Stimulated activated CD4-positive, alpha-beta T cell treated with anti-CD3 and anti-CD28 coated beads, Interleukin-15, amount 100 ng/mL, for 1 hour (primary cell): ENCODE measurements around the gene RAPH1.
"Not testable (repeated sequence)": the region's sequence is repeated elsewhere in the genome, so short reads cannot be mapped to it uniquely, and the experiment has no call there.

Source experiments
- DNase-seq, 2 donors: peaks; one replicate each; pipeline ENCODE4 v3.0.0-alpha.2; 2020; ENCODE audit warnings: low read depth in 1 of 2, low spot score in 1 of 2

The RAPH1 gene

DNA sequence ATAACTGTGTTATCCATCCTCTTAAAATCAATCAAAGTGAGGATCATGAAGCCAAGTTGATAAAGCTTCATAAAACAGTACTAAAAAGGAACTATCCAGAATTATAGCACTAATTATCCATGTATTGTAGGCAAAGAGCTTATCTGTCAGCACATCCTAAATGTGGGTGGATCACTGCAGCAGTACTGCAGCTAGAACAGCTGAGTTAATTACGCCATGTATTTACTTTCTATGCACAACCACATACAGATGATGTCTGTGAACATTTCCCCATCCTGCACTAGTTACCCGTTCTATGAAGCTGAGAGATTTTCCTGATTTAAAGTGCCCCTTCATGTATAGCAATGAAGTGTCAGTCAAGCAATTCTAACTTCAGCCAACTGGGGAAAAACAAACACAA is 96.6 kb downstream of the RAPH1 start:
- DNase-seq = no peak

DNA sequence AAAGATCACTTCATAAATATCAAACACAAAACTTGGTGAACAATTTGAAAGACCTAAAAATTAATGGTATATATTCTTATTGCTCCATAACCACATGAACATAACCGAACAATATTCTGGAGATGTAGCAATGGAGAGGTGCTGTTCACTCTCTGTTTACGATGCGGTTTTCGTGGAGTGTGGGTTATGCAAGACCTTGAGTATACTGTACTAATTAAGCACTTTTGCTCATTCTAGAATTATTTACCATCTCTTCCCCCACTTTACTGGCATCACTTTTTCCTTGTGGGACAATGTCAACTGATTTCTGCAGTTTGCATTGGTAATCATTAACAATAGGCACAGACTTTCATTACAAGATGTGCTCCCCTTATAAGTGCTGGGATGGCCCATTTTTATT is 97.6 kb downstream of the RAPH1 start:
- no peak for DNase-seq

DNA sequence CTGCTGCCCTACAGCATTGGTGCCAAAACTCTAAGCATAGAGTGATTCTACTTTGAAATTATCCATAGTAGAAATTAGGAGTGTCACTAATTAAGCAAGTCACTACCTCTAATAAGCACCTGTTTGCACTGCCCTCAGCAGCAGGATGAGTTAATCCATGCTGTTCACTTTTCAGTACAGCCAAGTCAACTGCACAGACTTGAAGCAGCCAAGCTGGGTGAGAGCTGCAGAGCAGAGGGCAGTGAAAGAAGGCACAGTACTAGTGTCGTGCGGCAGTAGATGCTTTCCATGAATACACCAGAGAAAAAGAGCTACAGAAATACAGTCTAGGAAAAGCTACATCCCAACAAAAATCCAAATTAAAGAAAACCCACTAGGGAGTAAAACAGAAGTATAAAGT is 98.6 kb downstream of the RAPH1 start:
- no peak for DNase-seq

DNA sequence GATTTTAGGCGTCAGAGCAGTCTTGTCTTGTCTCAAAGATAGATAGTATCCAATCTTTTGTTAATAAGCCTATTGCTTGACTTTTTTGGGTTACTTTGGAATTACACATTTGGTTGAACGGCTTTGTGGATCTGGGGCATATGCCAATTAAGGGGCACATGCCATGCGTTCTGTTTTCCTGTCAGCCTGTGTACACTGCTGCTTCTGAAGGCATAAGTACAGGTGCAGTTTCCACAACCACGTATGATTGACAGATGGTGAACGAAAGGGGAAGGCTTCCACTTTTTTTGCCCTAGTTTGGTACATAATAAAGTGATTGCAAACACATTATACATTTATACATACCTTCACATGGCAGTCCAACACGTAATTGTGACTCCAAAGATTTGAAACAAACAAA is 102.3 kb downstream of the RAPH1 start:
- DNase-seq = no peak

DNA sequence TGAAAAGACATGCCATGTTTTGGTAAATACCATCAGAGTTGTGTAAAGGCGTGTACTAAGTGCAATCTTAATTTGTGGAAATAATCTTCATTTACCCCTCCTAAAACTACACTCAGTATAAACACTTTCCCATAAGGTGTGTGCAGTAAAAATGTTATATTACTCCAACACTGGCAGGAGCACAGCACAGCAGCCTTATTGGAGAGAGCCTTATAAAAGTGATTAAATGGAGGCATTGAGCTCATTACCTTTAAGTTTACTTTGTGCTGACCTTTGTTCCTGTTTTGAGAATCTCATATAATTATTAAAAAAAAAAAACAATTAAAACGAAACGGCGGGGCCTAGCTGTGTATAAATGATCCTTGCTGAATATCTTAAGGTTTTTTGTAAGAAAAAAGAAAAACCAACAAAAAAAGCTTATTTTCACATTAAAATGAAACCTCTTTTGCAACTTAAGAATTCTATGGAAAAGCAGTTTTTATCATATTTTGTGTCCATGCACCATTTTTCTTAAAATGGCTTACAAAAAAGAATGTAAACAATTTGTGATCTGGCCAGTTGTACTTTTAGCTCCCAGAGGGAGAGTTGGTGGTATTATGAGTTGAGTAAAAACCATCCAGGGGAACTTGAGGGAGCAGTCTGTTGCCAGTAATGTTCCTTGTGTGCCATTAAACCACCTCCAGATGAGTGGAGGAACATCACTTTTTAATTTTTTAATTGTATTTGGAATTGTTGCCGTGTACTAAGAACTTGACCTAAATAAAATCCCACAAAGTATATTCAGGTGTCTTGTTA is 103.5 kb downstream of the RAPH1 start:
- no peak for DNase-seq

DNA sequence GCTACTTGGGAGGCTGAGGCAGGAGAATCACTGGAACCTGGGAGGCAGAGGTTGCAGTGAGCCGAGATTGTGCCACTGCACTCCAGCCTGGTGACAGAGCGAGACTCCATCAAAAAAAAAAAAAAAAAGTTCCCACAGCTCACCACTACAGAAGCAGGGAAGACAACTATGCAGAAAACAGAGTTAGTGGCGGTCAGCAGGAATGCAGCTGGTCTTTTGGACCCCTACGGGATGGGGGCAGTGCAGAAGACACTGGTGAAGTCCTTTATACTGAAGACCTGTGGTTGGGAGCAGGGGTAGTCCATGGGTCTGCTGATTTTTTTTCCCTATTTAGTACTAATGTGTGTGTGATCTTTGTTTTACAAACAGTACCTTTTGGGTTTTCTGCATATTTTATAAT is 105.5 kb downstream of the RAPH1 start:
- DNase-seq = not testable (repeated sequence)

DNA sequence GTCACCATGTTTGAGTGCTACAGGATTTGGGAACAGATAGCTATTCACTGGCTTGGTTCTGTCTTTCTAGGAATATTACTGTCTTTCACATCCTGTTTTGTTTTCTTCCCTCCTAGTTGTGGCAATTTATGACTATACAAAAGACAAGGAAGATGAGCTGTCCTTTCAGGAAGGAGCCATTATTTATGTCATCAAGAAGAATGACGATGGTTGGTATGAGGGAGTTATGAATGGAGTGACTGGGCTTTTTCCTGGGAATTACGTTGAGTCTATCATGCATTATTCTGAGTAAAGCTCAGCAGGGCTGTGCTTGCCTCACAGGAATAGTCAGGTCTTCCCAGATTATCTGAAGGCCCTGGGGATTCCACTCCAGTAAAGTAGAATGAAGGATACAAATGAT is 108.0 kb downstream of the RAPH1 start:
- no peak for DNase-seq

DNA sequence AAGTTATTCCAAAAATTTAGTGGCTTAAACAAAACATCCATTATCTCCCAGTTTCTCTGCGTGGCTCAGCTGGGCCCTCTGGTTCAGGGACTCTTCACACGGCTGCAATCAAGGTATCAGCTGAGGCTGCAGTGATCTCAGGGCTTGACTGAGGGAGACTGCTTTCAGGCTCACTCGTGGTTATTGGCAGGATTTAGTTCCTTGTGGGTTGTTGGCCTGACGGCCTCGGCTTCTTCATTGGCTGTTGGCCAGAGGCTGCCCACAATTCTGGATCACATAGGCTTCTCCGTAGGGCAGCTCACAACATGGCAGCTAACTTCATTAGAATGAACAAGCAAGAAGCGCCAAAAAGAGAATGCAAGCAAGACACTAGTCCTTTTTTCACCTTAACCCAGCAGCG is 116.8 kb downstream of the RAPH1 start:
- no peak for DNase-seq

DNA sequence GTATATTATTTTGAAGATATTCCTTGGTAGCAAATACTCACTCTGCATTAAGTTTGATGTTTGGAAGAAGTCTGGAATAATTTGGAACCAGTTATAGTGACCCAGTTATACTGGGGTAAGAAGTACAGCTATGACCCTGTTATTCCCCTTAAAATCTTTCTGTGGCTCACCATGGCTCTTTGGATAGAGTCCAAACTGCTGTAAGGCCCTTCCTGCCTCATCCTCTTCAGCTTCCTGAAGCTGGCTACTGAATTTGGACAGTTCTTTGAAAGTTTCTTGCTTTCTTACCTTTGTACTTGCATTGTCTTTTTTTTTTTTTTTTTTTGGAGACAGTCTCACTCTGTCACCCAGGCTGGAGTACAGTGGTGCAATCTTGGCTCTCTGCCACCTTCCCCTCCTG is 121.3 kb downstream of the RAPH1 start:
- DNase-seq = no peak

DNA sequence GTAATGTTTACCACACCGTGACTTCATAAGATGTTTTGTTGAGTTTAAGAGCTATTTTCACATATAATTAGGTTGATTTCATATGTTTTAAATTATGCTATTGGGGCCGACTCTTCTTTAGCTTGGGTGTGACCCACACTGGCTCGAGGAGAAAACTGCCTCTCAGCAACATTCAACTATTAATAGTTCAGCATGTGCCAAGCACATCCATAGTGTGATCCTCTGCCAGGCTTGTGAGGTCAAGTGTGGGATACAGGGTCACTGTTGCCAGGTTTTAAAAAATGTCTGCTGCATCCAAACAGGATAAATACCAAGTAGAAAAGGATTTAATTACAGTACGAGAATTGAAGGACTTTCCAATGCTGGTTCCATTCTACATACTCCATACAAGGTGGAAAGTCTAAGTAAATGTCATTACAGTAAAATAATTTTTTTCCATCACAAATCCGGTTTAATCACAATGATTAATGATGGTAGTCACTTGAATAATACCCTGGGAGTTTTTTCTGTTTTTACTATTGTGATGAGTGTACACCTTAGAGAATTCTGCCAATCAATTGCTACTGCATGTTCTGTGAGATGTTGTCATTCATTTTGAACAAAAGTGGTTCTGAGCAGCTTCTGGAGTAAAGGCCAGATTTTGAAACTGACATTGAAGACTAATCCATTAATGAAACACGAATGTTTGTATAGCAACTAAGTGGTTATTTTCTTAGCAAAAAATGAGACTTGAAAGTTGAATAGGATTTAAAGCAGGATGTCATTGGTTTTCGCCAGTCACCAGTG is 122.4 kb downstream of the RAPH1 start:
- no peak for DNase-seq

DNA sequence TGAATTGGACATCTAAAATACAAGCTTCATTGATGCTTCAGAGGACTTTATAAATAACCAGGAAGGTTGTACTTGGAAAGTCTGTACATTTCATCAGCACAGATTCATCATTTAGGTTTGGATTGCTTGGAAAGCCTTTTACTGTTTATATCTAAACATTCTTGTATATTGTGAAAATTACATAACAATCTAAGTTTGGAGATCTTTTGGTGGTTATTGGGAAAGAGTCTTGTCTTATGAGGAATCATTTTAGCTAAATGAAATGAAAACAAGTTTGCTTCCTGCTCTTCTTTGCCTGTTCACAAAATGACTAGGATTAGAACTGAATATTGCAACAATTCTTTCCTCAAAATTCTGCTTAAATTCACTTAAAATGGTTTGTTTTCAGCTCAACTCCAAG is 127.6 kb downstream of the RAPH1 start:
- no peak for DNase-seq

DNA sequence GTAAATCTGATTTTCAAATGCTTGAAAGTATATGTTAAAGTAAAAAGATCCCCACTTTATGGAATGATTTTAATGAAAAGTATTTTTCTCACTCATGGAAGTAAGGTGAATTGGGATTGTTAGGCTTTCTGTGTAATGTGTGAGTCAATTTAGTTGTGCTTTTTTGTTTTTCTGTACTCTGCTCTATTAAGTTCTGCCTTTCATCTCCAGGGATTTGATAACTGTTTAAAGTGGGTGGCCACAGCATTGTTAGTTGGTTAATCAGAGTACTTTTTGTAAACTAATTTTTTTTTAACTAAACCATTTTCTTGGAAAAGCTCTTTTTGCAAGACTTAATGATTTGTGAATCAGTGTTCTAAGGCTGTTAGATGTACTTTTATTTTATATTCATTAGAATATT is 130.1 kb downstream of the RAPH1 start:
- DNase-seq = no peak

DNA sequence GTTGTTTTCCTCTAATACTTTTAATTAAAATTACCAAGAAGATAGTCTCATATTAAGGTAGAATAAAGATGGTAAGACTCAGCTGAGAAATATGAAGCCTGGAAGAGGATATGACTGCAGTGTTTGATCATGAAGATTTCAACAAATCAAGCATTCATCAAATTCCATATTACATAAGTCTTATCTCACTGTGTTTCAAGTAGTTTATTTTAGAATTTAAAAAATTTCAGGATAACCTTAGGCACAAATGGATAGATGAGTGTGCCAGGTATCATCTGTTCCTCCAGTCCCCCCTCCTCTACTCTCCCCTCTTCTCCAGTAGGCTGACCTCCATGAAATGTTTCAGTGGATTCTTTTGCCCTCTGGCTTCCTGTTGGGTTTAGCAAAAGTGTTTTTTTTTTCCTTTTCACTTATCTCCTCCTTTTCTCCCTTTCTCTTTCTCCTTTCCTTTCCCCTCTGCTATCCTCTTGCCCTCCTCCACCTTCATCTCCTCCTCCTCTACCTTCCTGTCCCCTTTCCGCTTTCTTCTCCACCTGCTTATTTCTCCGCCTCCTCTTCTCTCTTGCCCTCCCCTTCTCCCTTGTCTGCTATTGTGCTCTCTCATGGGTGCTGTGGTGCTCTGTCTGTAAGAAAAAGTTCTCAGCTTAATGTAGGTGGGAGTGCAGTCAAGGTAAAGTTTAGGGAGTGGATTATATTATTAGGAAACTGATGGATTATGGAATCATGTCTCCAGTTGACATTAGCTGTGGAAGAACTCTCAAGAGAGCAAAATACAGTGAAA is 134.1 kb downstream of the RAPH1 start:
- no peak for DNase-seq

DNA sequence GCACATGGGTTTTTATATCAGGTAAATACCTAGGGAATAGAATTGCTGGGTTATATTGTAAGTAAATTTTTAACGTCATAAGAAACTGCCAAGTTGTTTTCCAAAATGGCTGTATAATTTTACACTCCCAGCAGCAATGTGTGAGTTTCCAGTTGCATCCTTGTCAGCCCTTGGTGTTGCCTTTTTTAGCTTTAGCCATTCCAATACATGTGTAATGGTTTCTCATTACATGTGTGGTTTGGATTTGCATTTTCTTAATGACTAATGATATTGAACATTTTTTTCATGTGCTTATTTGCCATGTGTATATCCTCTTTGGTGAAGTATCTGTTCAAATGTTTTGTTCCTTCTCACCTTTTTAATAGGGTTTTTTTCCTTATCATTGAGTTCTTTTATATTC is 136.1 kb downstream of the RAPH1 start:
- no peak for DNase-seq

DNA sequence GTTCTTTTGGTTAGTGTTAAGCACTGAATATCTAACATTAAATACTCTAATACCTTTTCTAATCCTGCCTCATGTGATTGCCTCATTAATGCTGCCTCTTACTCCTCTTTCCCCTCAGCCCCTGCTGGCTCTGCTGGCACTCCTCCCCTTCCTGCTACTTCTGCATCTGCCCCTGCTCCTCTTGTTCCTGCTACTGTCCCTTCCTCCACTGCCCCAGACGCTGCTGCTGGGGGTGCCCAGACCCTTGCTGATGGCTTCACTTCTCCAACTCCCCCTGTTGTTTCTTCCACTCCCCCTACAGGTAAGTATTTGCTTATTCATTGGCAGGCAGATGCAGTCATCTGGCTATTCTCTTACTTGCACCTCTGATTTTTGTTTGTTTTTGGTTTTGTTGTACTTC is 138.4 kb downstream of the RAPH1 start:
- no peak for DNase-seq

DNA sequence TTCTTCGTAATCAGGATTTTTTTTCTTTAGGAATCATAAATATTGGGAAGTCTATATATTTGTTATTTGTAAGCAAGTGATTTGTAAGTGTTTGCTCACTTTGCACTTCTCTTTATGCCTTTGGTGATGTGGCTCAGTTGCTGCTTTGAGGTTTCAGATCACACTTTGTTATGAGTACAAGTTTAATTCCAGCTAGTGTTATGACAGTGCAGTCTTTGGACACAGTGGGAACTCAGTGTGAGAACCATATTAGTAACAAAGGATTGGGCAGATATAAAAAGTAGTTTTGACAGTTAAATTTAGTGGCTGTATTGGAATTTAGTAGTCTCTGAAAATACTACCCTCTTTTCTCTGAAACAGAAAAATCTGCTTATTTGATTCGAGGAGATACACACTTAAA is 139.2 kb downstream of the RAPH1 start:
- no peak for DNase-seq

DNA sequence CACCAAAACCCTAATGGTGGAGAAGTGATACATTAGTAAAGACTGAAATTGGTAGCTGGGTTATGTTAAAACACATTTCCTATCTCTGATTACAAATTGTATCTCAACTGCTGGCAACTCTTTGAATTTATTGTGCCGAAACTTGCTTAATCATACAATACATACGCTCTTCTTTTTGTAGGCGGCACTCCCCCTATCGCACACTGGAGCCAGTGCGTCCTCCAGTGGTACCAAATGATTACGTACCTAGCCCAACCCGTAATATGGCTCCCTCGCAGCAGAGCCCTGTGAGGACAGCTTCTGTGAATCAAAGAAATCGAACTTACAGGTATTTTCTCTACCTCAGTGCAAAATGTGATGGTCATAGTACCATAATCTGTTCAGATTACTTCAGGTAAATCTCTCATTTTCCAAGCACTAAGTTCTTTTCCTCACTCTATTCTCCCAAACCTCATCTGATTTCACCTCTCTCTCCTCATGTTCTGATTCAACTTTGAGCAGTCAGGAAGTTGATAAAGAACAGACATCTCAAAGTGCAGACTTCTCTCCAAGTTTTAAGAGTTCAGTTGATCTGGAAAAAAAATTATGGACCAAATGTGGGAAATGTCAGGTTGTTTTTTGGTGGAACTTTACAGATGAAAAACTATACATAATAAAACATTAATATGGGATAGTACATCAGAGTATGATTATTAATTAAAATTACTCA is 140.4 kb downstream of the RAPH1 start:
- DNase-seq = no peak

DNA sequence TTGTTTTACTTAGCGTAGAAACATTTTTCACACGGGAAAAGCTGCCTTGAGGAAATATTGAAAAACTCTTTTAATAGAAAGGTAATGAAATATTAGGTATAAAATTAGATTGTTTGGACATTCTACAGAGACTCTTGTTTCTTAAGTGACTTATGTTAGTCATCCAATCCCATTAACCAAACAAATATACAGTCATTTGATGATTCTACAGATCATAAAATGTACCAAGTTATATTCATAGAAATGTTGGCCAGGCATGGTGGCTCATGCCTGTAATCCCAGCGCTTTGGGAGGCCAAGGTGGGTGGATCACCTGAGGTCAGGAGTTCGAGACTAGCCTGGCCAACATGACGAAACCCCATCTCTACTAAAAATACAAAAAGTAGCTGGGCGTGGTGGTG is 146.9 kb downstream of the RAPH1 start:
- not testable (repeated sequence) for DNase-seq

DNA sequence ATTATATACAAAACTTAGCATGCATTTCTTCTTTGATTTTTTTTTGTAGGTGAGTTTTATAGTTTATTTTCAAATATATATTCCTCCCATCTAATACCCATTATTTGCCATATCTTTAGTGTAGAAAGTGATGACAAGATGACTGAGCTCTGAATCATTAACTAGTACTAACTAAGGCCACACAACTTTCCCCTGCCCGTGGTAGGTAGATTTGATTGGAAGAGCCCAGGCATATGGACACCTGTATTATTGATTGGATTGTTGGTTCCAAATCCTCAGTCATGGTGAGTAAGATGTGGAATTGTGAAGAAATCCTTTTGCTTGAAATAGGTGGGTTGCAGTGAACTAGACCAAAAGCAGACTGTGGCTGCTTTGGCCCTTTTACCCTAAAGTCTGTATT is 152.1 kb downstream of the RAPH1 start:
- DNase-seq = no peak

DNA sequence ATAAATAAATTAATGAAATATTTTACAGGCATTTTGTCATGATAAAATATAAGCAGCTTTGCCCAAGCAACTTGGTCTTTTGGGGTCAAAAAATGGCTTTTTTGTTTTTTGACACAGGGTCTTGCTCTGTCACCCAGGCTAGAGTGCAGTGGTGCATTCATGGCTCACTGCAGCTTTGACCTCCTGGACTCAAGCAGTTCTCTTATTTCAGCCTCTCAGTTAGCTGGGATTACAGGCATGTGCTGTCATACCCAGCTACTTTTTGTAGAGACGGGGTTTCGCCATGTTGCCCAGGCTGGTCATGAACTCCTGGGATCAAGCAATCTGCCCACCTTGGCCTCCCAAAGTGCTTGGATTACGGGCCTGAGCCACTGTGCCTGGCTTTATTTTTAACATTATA is 155.9 kb downstream of the RAPH1 start:
- no peak for DNase-seq

DNA sequence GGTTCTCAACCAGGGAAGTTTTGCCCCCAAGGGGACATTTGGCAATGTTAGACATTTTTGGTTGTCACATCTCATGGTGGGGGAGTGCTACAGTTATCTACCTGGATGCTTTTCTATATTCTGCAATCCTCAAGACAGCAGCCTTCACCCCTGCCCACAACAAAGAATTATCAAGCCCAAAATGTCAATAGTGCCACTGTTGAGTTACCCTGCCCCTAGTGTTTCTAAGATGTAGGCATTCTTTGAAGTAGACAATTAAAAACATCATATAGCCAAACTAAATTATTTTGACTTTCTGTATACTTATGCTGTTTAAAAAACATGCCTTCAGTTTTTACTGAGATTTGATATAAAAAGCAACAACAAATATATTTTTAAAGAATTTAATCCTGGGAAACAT is 158.9 kb downstream of the RAPH1 start:
- DNase-seq = no peak
